IPS DF 6.9 (cell line): ENCODE results near the gene C10orf67.
A peak's percentile ranks its signal among the peaks of the same experiment; 100 is the strongest.

ENCODE experiments used
- DNase-seq: peaks from one replicate; pipeline ENCODE4 v3.0.0-alpha.2; 2013; ENCODE audit warnings: low read depth, low spot score
- H3K27ac ChIP-seq: one replicate; pipeline ENCODE4 v1.5.1; 2013; ENCODE audit warnings: low read length, control low read depth
- H3K27me3 ChIP-seq: 2 replicates; pipeline ENCODE4 v1.6.1; 2013; ENCODE audit warnings: mild to moderate bottlenecking, low read length; ENCODE audit not compliant: control insufficient read depth, insufficient read depth
- H3K36me3 ChIP-seq: 2 replicates; pipeline ENCODE4 v1.6.1; 2013; ENCODE audit warnings: low read length; ENCODE audit not compliant: control insufficient read depth, insufficient read depth
- H3K4me1 ChIP-seq: 2 replicates; pipeline ENCODE4 v1.6.1; 2013; ENCODE audit warnings: low read length; ENCODE audit not compliant: control insufficient read depth, insufficient read depth
- H3K4me3 ChIP-seq: 2 replicates; pipeline ENCODE4 v1.5.1; 2013; ENCODE audit warnings: mild to moderate bottlenecking, low read length
- H3K9me3 ChIP-seq: 2 replicates; pipeline ENCODE4 v1.6.1; 2013; ENCODE audit warnings: low read length, inconsistent platforms; ENCODE audit not compliant: control insufficient read depth, insufficient read depth
- WGBS: extraction: QIAGEN DNeasy Blood & Tissue Kit; methylation state at CpG from one replicate; pipeline ENCODE4 v1.1.7; 2013; ENCODE audit warnings: mixed read lengths, missing lambda C conversion rate; ENCODE audit not compliant: insufficient read length, insufficient coverage; 5-methylcytosine and 5-hydroxymethylcytosine counted together

The C10orf67 gene

GRCh38 chr10:23343591-23344240 is 881 bp downstream of the C10orf67 start:
- no peak overlapping the region for H3K27ac ChIP-seq
- peak overlapping the region; percentile 80; the same call in 1 of the 2 replicates for H3K4me3 ChIP-seq
- H3K4me1 ChIP-seq = peaks cover 5% of the 10 kb centered on the region; the same call in 1 of the 2 replicates
- no peaks in the 10 kb centered on the region for H3K27me3 ChIP-seq
- no peaks in the 10 kb centered on the region for H3K36me3 ChIP-seq
- DNase-seq = peak; percentile 45
- H3K9me3 ChIP-seq = no peaks in the 10 kb centered on the region
- WGBS = no CpG with 5 or more reads among the region's 48 CpGs

- Histone ChIP-seq H3K4me3 (no peak overlapping the region), H3K27me3 (no peaks in the 10 kb centered on the region), H3K36me3 (no peaks in the 10 kb centered on the region), H3K27ac (no peak overlapping the region), H3K4me1 (peaks cover 5% of the 10 kb centered on the region; the same call in 1 of the 2 replicates), H3K9me3 (no peaks in the 10 kb centered on the region)
- 100% methylated on average over 1 of the region's 11 CpGs for WGBS
- no peak for DNase-seq
Measured at GRCh38 chr10:23342213-23342884, 2.2 kb downstream of the C10orf67 start.

DNA sequence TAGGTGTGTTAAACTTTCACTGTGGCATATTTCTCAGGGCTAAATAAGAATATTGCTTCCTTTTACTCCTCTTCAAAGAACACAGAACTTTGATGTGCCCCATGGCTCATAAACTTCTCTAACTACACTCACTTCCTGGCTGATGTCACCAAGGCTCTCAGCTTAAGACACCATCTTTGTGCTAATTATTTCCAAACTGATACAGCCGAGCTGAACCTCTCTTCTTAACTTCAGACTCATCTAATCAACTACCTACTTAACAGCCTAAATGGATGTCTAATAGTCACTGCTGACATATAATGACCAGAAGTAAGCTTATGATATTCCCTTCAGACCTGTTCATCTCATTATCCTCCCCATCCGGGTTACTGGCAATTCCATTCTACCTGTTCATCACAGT is 3.6 kb downstream of the C10orf67 start:
- no peaks in the 10 kb centered on the region for H3K9me3 ChIP-seq
- no peaks in the 10 kb centered on the region for H3K27me3 ChIP-seq
- peaks cover 5% of the 10 kb centered on the region; the same call in 1 of the 2 replicates for H3K4me1 ChIP-seq
- H3K27ac ChIP-seq = no peak overlapping the region
- no CpG with 5 or more reads among the region's 2 CpGs for WGBS
- H3K4me3 ChIP-seq = no peak overlapping the region
- H3K36me3 ChIP-seq = no peaks in the 10 kb centered on the region
- DNase-seq = no peak

DNA sequence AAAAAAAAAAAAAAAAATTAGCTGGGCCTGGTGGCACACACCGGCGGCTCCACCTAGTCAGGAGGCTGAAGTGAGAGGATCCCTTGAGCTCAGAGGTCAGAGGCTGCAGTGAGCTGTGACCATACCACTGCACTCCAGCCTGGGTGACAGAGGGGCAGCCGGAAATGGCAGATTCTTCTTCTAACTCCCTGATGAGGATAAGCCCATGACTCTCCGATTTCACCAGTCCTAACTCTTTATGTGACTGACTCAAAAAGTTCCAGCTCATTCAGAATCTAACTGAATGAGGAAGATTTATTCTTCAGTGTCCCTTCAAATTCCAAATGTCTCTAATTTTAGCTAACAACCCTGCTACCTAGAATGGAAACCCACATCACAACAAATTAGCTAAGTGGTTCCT is 4.2 kb downstream of the C10orf67 start:
- Histone ChIP-seq H3K4me1 (peaks cover 5% of the 10 kb centered on the region; the same call in 1 of the 2 replicates), H3K27me3 (no peaks in the 10 kb centered on the region), H3K27ac (no peak overlapping the region), H3K36me3 (no peaks in the 10 kb centered on the region), H3K4me3 (no peak overlapping the region), H3K9me3 (no peaks in the 10 kb centered on the region)
- WGBS = no CpG with 5 or more reads among the region's 4 CpGs
- no peak for DNase-seq

GRCh38 chr10:23338886-23339285 is 5.7 kb downstream of the C10orf67 start:
- no peak overlapping the region for H3K27ac ChIP-seq
- WGBS = no CpG with 5 or more reads among the region's 1 CpG
- no peak for DNase-seq
- no peaks in the 10 kb centered on the region for H3K27me3 ChIP-seq
- H3K9me3 ChIP-seq = no peaks in the 10 kb centered on the region
- no peak overlapping the region for H3K4me3 ChIP-seq
- H3K36me3 ChIP-seq = no peaks in the 10 kb centered on the region
- H3K4me1 ChIP-seq = peaks cover 5% of the 10 kb centered on the region; the same call in 1 of the 2 replicates

DNA sequence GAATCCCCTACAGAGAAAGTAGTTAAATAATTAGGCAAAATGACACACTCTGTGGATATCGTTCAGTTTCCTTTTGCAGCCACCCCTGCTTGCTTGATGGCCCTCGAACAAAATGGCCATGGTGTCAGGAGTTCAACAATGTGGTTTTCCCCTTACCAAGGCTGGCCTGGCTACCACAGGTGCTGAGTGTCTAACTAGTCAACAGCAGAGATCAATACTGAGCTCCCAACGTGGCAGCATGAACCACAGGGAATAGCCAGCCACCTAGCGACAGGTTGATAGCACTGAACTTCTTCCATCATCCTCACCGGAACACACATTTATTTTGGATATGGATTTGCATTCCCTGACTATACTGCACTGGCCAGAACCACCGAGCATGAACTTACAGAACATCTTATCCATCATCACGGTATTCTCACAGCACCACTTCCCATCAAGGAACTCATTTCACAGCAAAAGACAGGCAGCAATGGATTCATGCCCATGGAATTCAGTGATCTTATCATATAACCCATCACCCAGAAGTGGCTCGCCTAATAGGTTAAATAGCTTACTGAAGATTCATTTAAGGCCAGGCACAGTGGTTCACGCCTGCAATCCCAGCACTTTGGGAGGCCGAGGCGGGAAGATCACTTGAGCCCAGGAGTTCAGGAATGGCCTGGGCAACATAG is 6.3 kb downstream of the C10orf67 start:
- Histone ChIP-seq H3K4me1 (peaks cover 5% of the 10 kb centered on the region; the same call in 1 of the 2 replicates), H3K4me3 (no peak overlapping the region), H3K27ac (no peak overlapping the region), H3K36me3 (no peaks in the 10 kb centered on the region), H3K27me3 (no peaks in the 10 kb centered on the region), H3K9me3 (no peaks in the 10 kb centered on the region)
- no peak for DNase-seq
- no CpG with 5 or more reads among the region's 11 CpGs for WGBS

DNA sequence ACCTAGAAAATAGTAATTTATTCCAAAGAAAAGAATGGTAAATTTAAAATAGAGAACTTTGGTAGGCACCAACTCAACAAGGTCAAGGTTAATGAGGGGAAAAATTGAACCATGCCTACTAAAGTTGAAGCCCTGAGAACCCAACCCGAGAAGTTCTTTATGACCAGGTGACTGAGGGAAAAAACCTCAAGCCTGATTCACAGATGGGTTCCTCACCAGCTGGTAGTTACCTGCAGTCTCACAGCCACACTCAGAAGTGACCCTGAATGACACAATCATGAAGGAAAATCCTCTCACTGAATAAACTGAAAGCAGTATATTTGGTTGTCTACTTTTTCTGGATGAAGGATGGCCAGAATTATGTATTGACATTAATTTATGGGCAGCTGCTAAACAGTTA is 7.0 kb downstream of the C10orf67 start:
- Histone ChIP-seq H3K9me3 (no peaks in the 10 kb centered on the region), H3K4me3 (no peak overlapping the region), H3K36me3 (no peaks in the 10 kb centered on the region), H3K27ac (no peak overlapping the region), H3K27me3 (no peaks in the 10 kb centered on the region), H3K4me1 (peaks cover under 1% of the 10 kb centered on the region; the same call in 1 of the 2 replicates)
- DNase-seq = no peak
- WGBS = no CpG with 5 or more reads among the region's 1 CpG

GRCh38 chr10:23331567-23332301 is 12.9 kb downstream of the C10orf67 start:
- no CpG with 5 or more reads among the region's 8 CpGs for WGBS
- DNase-seq = no peak
- Histone ChIP-seq H3K36me3 (no peaks in the 10 kb centered on the region), H3K4me3 (no peak overlapping the region), H3K4me1 (no peaks in the 10 kb centered on the region), H3K27ac (no peak overlapping the region), H3K9me3 (no peaks in the 10 kb centered on the region), H3K27me3 (no peaks in the 10 kb centered on the region)

DNA sequence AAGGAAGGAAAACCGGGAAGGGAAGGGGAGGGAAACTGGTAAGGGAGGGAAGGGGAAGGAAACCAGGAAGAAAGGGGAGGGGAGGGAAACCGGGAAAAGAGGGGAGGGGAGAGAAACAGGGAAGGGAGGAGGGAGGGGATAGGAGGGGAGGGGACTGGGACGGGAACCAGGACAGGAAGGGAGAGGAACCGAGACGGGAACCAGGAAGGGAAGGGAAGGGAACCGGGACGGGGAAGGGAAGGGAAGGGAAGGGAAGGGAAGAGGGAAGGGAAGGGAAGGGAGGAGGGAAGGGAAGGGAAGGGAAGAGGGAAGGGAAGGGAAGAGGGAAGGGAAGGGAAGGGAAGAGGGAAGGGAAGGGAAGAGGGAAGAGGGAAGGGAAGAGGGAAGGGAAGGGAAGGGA is 13.6 kb downstream of the C10orf67 start:
- no CpG with 5 or more reads among the region's 7 CpGs for WGBS
- DNase-seq = no peak

More for the DNA sequence above, 13.6 kb downstream of the C10orf67 start:
- H3K36me3 ChIP-seq = no peaks in the 10 kb centered on the region
- H3K27me3 ChIP-seq = no peaks in the 10 kb centered on the region
- H3K27ac ChIP-seq = no peak overlapping the region
- H3K9me3 ChIP-seq = no peaks in the 10 kb centered on the region
- no peak overlapping the region for H3K4me3 ChIP-seq
- no peaks in the 10 kb centered on the region for H3K4me1 ChIP-seq
